ENCODE measurements around the gene KLHL24.

The KLHL24 gene

GRCh38 chr3:183697610-183698317, 62.3 kb downstream of the KLHL24 start, which contains the start of gene YEATS2:
TSS of gene YEATS2 (plus strand) at chr3:183697797. CDS start at chr3:183715163, 17,366 bp downstream.
- peak; percentile 84 for DNase-seq

- peak; percentile 52 for DNase-seq
Measured at GRCh38 chr3:183698318-183698751, 62.9 kb downstream of the KLHL24 start.

- DNase-seq: peak; percentile 65
Measured at GRCh38 chr3:183698756-183699155, 63.3 kb downstream of the KLHL24 start.

- DNase-seq: peak; percentile 39
Measured at GRCh38 chr3:183699238-183699947, 64.0 kb downstream of the KLHL24 start.

- no peak for DNase-seq
Measured at GRCh38 chr3:183701744-183702143, 66.3 kb downstream of the KLHL24 start.

- DNase-seq: peak; percentile 14
Measured at GRCh38 chr3:183703892-183704291, 68.5 kb downstream of the KLHL24 start.

- DNase-seq: no peak
Measured at GRCh38 chr3:183710231-183710630, 74.8 kb downstream of the KLHL24 start.

- no peak for DNase-seq
Measured at GRCh38 chr3:183711516-183711915, 76.1 kb downstream of the KLHL24 start.

- DNase-seq: no peak
Measured at GRCh38 chr3:183714622-183715021, 79.2 kb downstream of the KLHL24 start.

- DNase-seq: no peak
Measured at GRCh38 chr3:183718012-183718411, 82.6 kb downstream of the KLHL24 start.

GRCh38 chr3:183725387-183725786, 90.0 kb downstream of the KLHL24 start:
- no peak for DNase-seq

- no peak for DNase-seq
Measured at GRCh38 chr3:183728204-183728603, 92.8 kb downstream of the KLHL24 start.

- DNase-seq: no peak
Measured at GRCh38 chr3:183730361-183730760, 94.9 kb downstream of the KLHL24 start.

- no peak for DNase-seq
Measured at GRCh38 chr3:183731611-183732010, 96.2 kb downstream of the KLHL24 start.

GRCh38 chr3:183733553-183733952, 98.1 kb downstream of the KLHL24 start:
- DNase-seq: no peak

Measured in inflammatory macrophage treated with lipopolysaccharide for 4 hours (primary cell).